Activated T-helper 1 cell treated with anti-CD3 and anti-CD28 coated beads, Interleukin-12 subunit alpha, Interleukin-12 subunit beta, Interleukin-2, Interleukin-4 antibody, amounts not matched to agents 30 ng/mL and 10 ng/mL and 1 ng/mL, durations not matched to agents 14 hours and 24 hours and 36 hours (primary cell): Measurements from ENCODE around the gene AGFG2. TPM values are rescaled to one million over a fixed set of nuclear protein-coding genes. Genes with fewer than 3 reads are reported as not detected.
A peak's percentile ranks its signal among the peaks of the same experiment; 100 is the strongest.

ENCODE experiments used
- DNase-seq: peaks from one replicate; pipeline ENCODE4 v3.0.0; 2021; ENCODE audit warnings: low spot score
- H3K27ac Mint-ChIP-seq: one replicate; pipeline ENCODE4 v1.8.0; 2021; ENCODE audit warnings: mild to moderate bottlenecking, mixed read lengths
- H3K27me3 Mint-ChIP-seq: one replicate; pipeline ENCODE4 v1.8.0; 2022; ENCODE audit warnings: mild to moderate bottlenecking, moderate library complexity, mixed read lengths; ENCODE audit not compliant: insufficient read depth
- H3K36me3 Mint-ChIP-seq: one replicate; pipeline ENCODE4 v1.8.0; 2021; ENCODE audit warnings: low read depth, mixed read lengths
- H3K4me1 Mint-ChIP-seq: one replicate; pipeline ENCODE4 v1.8.0; 2021; ENCODE audit warnings: low read depth, mixed read lengths
- H3K4me3 Mint-ChIP-seq: one replicate; pipeline ENCODE4 v1.8.0; 2021; ENCODE audit warnings: mild to moderate bottlenecking, moderate library complexity, mixed read lengths
- H3K9me3 Mint-ChIP-seq: one replicate; pipeline ENCODE4 v1.8.0; 2021; ENCODE audit warnings: mixed read lengths
- intact Hi-C: fragments of 100-400 bp; cut with micrococcal nuclease; formaldehyde crosslinking; loops from one replicate; pipeline ENCODE4 v1.15.1; 2024
- total RNA-seq: library from RNA; stranded (reverse); gene quantifications from 2 replicates; pipeline ENCODE4 v1.2.3, GENCODE V29; 2022

AGFG2 gene
- total RNA-seq, 1 donor from 2014 or later = 124 TPM

DNA sequence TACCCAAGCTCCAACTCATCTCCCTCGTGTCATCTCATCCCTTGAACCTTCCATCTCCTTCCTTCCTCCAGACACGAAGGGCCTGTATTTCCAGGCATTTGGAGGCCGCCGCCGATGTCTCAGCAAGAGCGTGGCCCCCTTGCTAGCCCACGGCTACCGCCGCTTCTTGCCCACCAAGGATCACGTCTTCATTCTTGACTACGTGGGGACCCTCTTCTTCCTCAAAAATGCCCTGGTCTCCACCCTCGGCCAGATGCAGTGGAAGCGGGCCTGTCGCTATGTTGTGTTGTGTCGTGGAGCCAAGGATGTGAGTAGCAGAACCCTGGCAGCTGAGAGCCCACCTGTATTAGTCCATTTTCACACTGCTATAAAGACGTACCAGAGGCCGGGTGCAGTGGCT lies 52.6 kb downstream of the AGFG2 start:
- no peaks in the 10 kb centered on the region for H3K9me3 Mint-ChIP-seq
- no peaks in the 10 kb centered on the region for H3K4me1 Mint-ChIP-seq
- intact Hi-C loops = no loop called here
- DNase-seq = no peak
- H3K27ac Mint-ChIP-seq = no peak overlapping the region
- no peaks in the 10 kb centered on the region for H3K36me3 Mint-ChIP-seq
- peaks cover 3% of the 10 kb centered on the region for H3K27me3 Mint-ChIP-seq
- no peak overlapping the region for H3K4me3 Mint-ChIP-seq

DNA sequence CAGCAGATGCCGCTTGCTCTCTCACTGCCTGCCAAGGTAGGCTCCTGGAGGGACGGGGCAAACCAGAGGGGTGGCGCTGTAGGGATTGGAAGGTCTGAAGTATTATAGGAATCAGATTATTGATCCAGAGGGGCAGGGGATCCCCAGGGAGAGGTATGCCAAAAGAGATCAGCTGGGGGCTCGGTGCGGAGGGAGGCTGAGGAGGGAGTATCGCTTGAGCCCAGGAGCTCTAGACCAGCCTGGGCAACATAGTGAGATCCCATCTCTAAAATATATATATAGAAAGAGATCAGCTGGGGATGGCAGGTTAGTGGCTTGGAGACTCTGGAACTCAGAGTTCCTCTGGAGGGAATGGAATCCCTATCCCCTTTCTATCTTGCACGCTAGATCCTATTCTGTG lies 56.2 kb downstream of the AGFG2 start:
- H3K27ac Mint-ChIP-seq = no peak overlapping the region

DNA sequence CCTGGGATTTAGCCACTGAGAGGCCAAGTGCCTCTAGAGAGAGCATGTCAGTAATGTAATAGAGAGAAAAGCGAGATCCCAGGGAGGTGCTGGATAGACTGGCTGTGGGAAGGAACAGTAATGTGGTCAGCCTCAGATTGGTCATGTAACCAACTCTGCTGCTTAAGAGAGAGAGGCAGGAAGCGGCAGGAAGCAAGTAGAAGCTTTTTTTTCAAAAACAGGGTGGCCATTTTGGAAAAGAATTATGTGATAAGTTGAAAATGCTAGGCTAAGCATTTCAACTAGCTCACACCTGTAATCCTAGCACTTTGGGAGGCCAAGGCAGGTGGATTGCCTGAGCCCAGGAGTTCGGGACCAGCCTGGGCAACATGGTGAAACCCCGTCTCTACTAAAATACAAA lies 59.4 kb downstream of the AGFG2 start:
- Mint-ChIP-seq H3K27ac (peak overlapping the region; percentile 16), H3K4me1 (peaks cover 6% of the 10 kb centered on the region), H3K9me3 (no peaks in the 10 kb centered on the region), H3K27me3 (peaks cover 2% of the 10 kb centered on the region), H3K4me3 (no peak overlapping the region), H3K36me3 (no peaks in the 10 kb centered on the region)
- no peak for DNase-seq
- intact Hi-C loops = no loop called here

More for the DNA sequence above, 56.2 kb downstream of the AGFG2 start:
- peaks cover 6% of the 10 kb centered on the region for H3K4me1 Mint-ChIP-seq
- no peak overlapping the region for H3K4me3 Mint-ChIP-seq
- intact Hi-C loops = no loop called here
- DNase-seq = no peak
- no peaks in the 10 kb centered on the region for H3K9me3 Mint-ChIP-seq
- no peaks in the 10 kb centered on the region for H3K36me3 Mint-ChIP-seq
- peaks cover 2% of the 10 kb centered on the region for H3K27me3 Mint-ChIP-seq

DNA sequence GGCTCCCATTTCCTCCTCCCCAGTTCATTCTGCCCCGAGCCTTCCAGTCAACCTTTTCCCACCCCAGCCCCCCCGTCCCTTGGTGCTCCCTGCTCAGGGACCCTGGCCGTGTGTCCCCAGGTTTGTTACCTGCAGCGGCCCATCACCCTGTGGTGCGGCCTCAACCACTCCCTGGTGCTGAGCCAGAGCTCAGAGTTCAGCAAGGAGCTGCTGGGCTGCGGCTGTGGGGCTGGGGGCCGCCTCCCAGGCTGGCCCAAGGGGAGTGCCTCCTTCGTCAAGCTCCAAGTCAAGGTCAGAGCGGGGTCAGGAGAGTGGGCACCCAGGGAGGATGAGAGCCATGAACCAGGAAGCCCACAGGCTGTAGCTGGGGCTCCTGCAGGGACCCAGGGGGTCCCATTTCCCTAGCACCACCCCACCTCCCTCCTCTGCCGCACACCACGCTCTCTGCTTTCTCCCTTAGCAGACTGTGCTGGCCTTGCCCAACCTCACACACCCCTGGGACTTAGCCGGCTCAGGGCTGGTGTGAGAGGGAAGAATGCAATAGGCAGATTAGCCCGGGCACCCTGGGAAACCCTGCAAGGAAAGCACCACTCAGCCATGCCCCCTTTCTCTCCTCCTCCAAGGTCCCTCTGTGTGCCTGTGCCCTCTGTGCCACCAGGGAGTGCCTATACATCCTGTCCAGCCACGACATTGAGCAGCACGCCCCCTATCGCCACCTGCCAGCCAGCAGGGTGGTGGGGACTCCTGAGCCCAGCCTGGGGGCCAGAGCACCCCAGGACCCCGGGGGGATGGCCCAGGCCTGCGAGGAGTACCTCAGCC lies 61.1 kb downstream of the AGFG2 start:
- Mint-ChIP-seq H3K27ac (no peak overlapping the region), H3K36me3 (no peaks in the 10 kb centered on the region), H3K27me3 (peaks cover 2% of the 10 kb centered on the region), H3K4me1 (peaks cover 15% of the 10 kb centered on the region), H3K4me3 (no peak overlapping the region), H3K9me3 (no peaks in the 10 kb centered on the region)
- intact Hi-C loops = no loop called here
- no peak for DNase-seq

DNA sequence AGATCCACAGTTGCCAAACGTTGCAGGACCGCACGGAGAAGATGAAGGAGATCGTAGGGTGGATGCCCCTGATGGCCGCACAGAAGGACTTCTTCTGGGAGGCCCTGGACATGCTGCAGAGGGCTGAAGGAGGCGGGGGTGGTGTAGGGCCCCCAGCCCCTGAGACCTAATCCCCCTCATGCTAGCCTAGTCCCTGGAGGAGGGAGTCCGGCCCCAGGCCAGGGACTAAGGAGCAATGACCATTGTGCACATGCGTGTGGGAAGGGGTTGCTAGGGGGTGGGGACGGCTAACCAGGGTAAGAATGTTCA lies 61.7 kb downstream of the AGFG2 start:
- intact Hi-C loops = no loop called here
- Mint-ChIP-seq H3K27me3 (peaks cover 3% of the 10 kb centered on the region), H3K4me1 (peaks cover 21% of the 10 kb centered on the region), H3K36me3 (no peaks in the 10 kb centered on the region), H3K4me3 (no peak overlapping the region), H3K9me3 (no peaks in the 10 kb centered on the region), H3K27ac (no peak overlapping the region)
- no peak for DNase-seq

DNA sequence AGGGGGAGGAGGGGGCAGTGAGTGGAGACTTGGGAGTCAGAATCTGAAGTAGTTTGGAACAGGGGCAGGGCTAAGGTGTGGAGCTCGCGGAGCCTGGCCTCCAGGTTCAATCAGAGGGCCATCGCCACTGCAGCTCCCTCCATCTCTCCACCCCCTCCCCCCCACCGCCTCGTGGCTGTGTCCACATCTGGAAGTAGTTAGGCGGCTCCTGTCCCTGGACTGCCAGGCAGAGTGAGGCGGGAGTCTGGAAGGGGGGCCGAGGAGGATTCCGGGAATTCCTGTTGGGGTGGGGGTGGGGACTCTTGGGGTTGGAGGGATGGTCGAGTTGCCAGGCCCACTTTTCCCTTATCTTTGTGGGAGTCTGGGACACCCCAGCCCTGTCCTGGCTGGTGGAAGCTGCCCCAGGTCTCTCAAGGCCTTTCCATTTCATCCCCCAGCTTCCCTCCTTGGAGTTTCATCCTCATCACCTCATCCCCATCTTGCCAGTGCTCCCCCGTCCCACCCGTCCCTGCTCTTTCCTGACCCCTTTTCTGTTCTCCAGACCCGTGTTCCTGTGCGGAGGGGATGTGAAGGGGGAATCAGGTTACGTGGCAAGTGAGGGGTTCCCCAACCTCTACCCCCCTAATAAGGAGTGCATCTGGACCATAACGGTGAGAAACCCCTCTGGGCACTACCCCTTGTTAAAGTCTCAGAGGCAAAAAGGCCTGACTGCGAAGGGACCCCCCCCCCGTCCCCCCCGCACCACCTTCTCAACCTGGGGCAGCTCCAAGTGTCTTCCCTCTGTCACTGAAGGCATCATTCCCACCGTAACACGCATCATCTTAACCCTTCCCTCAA lies 64.1 kb downstream of the AGFG2 start:
- H3K27me3 Mint-ChIP-seq = peaks cover 12% of the 10 kb centered on the region
- H3K4me3 Mint-ChIP-seq = peak overlapping the region; percentile 81
- peaks cover 20% of the 10 kb centered on the region for H3K4me1 Mint-ChIP-seq
- intact Hi-C loops = no loop called here
- no peaks in the 10 kb centered on the region for H3K9me3 Mint-ChIP-seq
- no peaks in the 10 kb centered on the region for H3K36me3 Mint-ChIP-seq
- DNase-seq = no peak
- H3K27ac Mint-ChIP-seq = no peak overlapping the region

DNA sequence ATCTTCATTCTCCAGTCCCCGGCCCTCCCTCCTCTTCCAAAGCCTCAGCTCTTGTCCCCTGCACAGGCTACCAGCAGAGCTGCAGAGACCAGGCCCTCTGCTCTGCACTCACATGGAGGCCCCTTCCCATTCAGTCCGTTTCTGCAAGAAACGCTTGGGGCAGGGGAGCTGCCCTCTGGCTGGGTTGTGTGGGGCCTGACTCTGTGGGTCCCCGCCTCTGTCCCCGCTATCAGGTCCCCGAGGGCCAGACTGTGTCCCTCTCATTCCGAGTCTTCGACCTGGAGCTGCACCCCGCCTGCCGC lies 64.7 kb downstream of the AGFG2 start:
- Mint-ChIP-seq H3K4me1 (peaks cover 15% of the 10 kb centered on the region), H3K27me3 (peaks cover 12% of the 10 kb centered on the region), H3K36me3 (no peaks in the 10 kb centered on the region), H3K27ac (peak overlapping the region; percentile 84), H3K9me3 (no peaks in the 10 kb centered on the region), H3K4me3 (peak overlapping the region; percentile 81)
- DNase-seq = no peak
- intact Hi-C loops = loop anchor here (1.0 to 2.0 kb wide), 7 partner anchors 9 to 249 kb away; partner anchors contain the start of genes AGFG2, FBXO24, GNB2 and LRCH4

DNA sequence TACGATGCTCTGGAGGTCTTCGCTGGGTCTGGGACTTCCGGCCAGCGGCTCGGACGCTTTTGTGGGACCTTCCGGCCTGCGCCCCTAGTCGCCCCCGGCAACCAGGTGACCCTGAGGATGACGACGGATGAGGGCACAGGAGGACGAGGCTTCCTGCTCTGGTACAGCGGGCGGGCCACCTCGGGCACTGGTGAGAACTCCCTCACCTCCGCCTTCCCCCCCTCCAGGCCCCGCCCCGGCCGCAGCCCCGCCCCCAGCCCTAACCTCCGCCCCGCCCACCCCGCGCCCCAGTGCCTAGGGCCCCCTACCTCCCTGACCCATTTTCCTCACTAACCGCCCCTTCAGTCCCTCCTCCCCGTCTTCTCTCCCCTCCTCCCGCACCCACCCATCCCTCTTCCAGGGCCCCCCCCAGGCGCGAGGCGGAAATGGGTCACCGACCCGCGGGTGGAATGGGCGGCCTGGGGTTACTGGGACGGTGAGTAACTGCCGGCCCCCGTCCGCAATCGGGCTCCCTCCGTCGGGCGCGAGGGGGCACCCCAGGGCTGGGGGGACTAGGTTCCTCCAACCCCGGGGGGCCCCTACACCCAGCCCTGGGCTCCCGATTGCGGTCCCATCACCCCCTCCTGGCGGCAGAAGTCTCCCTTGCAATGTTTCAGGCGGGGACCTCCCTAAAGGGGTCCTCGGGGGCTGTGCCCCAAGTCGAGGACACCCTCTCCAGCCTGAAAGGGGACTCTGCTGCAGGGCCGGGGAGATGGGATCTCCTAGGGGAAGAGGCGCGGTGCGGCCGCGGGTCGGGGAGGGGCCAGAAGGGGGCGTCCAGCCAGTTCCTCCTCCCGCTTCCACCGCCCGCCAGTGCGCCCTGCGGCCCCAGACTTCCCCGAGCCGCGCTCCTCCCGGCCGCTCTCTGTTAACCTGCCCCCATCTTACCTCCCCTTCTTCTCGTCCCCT lies 65.3 kb downstream of the AGFG2 start:
- DNase-seq = peak; percentile 61
- Mint-ChIP-seq H3K9me3 (no peaks in the 10 kb centered on the region), H3K27me3 (peaks cover 13% of the 10 kb centered on the region), H3K27ac (peak overlapping the region; percentile 84), H3K4me3 (peak overlapping the region; percentile 81), H3K4me1 (peaks cover 15% of the 10 kb centered on the region), H3K36me3 (no peaks in the 10 kb centered on the region)
- intact Hi-C loops = loop anchor here (1.0 to 2.0 kb wide), 7 partner anchors 8 to 248 kb away; partner anchors contain the start of genes AGFG2, FBXO24, GNB2 and LRCH4

DNA sequence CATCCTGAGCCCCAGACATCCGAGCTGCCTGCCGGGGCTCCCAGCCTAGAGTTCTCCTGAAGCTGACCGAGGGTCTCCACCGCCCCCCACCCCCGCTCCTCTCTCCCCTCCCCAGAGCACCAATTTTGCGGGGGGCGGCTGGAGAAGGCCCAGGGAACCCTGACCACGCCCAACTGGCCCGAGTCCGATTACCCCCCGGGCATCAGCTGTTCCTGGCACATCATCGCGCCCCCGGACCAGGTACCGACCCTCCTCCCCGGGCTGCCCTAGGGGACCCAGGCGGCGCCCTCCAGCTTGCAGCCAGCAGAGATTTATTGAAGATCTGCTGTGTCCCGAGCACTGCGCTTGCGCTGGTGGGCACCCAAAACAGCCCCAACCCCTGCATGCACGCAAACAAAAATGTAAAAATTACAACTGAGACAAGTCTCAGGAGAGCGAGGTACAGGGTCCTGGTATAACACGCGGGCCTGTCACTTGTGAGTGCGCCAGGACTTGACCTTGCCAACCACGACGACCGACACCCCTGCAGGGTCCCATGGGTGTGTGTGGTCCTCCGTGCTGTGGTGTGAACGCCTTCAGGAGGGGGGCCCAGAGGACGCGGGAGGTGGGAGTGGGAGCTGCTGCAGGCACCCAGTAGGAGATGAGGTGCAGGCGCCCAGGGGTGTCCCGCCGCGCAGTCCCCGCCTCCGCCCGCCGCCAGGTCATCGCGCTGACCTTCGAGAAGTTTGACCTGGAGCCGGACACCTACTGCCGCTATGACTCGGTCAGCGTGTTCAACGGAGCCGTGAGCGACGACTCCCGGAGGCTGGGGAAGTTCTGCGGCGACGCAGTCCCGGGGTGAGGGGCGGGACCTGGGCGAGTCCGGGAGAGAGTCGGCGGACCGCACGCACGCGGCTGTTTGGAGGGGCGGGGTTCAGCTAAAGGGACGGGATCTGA lies 66.2 kb downstream of the AGFG2 start:
- no peaks in the 10 kb centered on the region for H3K36me3 Mint-ChIP-seq

DNA sequence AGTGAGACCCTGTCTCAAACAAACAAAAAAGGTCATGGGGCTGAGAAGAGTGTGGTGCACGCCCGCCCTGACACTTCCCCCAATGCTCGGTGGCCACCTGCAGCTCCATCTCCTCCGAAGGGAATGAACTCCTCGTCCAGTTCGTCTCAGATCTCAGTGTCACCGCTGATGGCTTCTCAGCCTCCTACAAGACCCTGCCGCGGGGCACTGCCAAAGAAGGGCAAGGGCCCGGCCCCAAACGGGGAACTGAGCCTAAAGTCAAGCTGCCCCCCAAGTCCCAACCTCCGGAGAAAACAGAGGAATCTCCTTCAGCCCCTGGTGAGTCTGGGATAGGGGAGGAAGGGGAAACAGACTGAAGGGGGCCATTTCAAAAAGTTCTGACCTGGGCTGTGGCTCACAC lies 67.3 kb downstream of the AGFG2 start:
- no peak for DNase-seq
- Mint-ChIP-seq H3K27me3 (peaks cover 19% of the 10 kb centered on the region), H3K36me3 (no peaks in the 10 kb centered on the region), H3K4me1 (peaks cover 20% of the 10 kb centered on the region), H3K9me3 (no peaks in the 10 kb centered on the region), H3K27ac (no peak overlapping the region), H3K4me3 (no peak overlapping the region)
- intact Hi-C loops = no loop called here

More for the DNA sequence above, 66.2 kb downstream of the AGFG2 start:
- DNase-seq = peak; percentile 43
- H3K27ac Mint-ChIP-seq = peak overlapping the region; percentile 55
- intact Hi-C loops = loop anchor here (1.0 to 2.0 kb wide), 7 partner anchors 7 to 248 kb away; partner anchors contain the start of genes AGFG2, FBXO24, GNB2 and LRCH4
- H3K4me1 Mint-ChIP-seq = peaks cover 15% of the 10 kb centered on the region
- H3K27me3 Mint-ChIP-seq = peaks cover 19% of the 10 kb centered on the region
- no peaks in the 10 kb centered on the region for H3K9me3 Mint-ChIP-seq
- H3K4me3 Mint-ChIP-seq = peak overlapping the region; percentile 73

DNA sequence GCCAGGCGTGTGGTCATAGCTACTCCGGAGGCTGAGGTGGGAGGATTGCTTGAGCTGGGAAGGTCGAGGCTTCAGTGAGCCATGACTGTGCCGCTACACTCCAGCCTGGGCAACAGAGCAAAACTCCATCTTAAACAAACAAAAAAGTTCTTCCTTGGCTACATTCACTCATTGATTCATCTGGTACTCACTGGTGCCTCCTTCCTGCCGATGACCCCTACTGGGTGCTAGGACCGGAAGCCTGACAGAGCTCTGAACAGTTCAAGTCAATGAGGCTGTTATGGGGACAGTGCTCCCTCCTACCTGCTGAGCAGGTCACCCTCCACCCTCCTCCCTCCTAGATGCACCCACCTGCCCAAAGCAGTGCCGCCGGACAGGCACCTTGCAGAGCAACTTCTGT lies 68.1 kb downstream of the AGFG2 start:
- no peak overlapping the region for H3K4me3 Mint-ChIP-seq
- H3K9me3 Mint-ChIP-seq = no peaks in the 10 kb centered on the region
- H3K4me1 Mint-ChIP-seq = peaks cover 20% of the 10 kb centered on the region
- H3K36me3 Mint-ChIP-seq = no peaks in the 10 kb centered on the region
- H3K27me3 Mint-ChIP-seq = peaks cover 19% of the 10 kb centered on the region
- intact Hi-C loops = no loop called here
- no peak overlapping the region for H3K27ac Mint-ChIP-seq
- no peak for DNase-seq

DNA sequence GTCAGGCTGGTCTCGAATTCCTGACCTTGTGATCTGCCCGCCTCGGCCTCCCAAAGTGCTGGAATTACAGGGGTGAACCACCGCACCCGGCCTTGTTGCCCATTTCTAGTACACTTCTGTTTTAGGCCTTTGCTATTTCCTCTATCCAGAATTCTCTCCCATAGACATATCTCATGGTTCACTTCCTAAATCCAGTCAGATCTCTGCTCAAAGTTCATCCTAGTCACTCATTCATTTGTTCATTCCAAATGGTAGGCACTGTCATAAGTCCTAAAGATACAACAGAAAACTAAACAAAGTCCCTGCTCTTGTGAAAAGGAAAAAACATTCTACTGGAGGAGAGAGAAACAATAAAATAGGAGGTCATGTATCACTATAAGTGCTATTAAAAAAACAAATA lies 71.0 kb downstream of the AGFG2 start:
- peaks cover 19% of the 10 kb centered on the region for H3K27me3 Mint-ChIP-seq
- no peak overlapping the region for H3K27ac Mint-ChIP-seq
- peaks cover 30% of the 10 kb centered on the region for H3K4me1 Mint-ChIP-seq
- H3K4me3 Mint-ChIP-seq = no peak overlapping the region
- peaks cover 3% of the 10 kb centered on the region for H3K36me3 Mint-ChIP-seq
- no peak for DNase-seq
- intact Hi-C loops = no loop called here
- no peaks in the 10 kb centered on the region for H3K9me3 Mint-ChIP-seq
